ENCODE results near the gene HOXA5.

The HOXA5 gene

GRCh38 chr7:27159266-27160144 lies 16.0 kb upstream of the HOXA5 start:
- no peak for DNase-seq (ENCODE audit: low spot score)

- DNase-seq (ENCODE audit: low spot score) = no peak
Observed at GRCh38 chr7:27158436-27159265, 15.2 kb upstream of the HOXA5 start.

DNA sequence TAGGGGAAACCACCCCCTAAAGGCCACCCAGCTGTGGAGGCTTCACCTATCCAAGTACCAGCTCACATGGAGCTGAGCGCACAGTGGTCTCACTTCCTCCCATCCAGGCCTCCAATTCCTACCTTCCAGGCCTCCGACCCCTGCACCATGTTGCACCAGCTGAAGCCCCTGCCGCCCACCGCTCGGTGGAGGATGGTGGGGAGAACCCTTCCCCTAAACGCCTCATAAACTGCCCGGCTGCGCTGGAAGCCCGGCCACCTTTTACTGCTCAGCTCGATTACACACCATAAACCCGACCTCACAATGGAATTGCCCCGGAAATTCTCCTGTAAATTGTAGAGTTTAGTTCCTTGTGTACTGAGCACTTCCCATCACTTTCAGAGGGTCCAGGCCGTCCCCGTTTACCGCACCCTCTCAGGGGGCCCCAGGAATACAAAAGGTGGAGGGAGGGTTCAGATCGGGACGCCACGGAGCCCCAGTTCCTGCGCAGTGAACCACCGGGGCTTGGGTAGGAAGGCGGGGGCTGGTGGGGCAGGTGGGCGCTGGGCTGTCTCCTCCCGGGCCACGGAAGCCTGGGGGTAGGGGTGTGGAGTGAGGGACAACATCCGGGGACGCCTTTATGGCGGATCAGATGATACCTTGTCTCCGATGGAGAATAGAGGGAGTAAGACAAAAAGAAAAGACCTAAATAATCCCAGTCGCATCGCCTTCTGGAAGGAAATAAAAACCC lies 14.4 kb upstream of the HOXA5 start:
- DNase-seq (ENCODE audit: low spot score) = no peak

DNA sequence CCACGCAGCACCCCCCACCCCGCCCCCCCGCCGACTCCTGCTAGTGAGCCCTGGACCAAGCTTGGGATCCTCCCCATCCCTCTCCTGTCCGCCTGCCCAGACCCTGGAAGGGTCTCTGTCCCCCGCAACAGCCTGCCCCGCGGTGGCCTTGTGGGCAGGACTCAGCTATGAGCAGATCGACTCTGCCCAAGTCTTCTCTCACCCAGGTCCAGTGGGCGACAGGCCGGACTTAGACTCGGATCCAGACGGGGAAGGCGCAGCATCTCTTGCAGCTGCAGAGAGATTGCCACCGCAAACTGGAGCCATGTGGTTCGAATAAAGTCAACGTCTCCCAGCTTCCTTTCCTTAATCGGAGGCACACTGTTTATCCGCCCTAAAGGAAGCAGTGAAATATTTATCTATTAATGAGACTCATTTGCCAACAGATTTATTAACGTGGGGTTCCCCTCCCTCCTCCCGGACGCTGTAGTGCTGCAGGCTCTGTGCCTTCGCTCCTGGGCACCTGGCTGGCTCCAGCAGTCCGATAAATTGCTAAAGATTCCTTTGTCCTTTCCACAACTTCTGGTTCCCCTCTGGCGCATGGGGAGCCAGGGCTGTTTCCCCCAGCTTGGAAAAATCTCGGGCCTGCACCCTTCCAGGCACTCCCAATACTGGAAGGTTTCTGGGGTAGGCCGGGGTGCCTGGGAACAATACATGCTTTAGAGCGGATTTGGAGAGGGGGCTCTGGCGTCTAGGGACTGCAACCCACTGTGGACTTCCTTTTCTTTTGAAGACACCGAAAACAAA lies 13.6 kb upstream of the HOXA5 start:
- no peak for DNase-seq (ENCODE audit: low spot score)

DNA sequence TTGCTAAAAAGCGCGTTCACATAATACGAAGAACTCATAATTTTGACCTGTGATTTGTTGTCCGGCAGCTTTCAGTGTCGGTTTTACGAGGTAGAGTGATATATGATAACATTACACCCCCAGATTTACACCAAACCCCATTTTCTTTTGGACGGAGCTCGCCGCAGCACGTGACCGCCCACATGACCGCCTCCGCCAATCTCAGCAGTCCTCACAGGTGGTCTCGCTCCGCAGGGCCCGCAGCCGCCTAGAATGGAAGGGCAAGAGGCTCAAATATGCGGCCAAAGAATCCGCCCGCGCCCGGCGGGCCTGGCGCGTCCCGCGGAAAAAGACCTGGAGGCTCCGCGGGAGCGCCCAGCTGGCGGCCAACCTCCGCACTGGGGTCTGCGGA lies 13.0 kb upstream of the HOXA5 start, which contains the start of gene HOXA7:
HOXA7 (minus strand) TSS at position 168 of the 391 bp plus-strand sequence; CDS start at position 38, 130 bp downstream.
- no peak for DNase-seq (ENCODE audit: low spot score)

- DNase-seq (ENCODE audit: low spot score) = no peak
Observed at GRCh38 chr7:27155816-27156507, 12.5 kb upstream of the HOXA5 start.

- DNase-seq (ENCODE audit: low spot score) = no peak
Observed at GRCh38 chr7:27154901-27155815, 11.7 kb upstream of the HOXA5 start.

DNA sequence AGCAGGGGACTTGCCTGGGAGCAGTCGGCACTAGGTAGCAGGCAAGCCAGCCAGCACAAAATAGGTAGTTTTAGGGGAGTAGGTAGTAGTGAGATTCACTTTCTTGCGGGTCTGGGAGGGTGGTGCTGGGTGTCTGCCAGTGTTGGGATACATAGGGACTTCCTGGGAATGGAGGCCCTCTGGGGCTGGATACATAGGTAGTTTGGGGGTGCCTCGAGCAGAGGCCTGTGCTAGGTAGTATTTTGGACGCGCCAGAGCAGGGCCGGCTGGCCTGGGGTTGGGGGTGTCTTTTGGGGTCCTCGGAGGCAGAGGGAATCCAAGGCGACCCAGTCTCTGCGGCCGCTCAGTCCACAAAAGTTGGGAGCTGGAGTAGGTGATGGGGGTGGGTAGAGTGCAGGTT lies 10.9 kb upstream of the HOXA5 start:
- no peak for DNase-seq (ENCODE audit: low spot score)

DNA sequence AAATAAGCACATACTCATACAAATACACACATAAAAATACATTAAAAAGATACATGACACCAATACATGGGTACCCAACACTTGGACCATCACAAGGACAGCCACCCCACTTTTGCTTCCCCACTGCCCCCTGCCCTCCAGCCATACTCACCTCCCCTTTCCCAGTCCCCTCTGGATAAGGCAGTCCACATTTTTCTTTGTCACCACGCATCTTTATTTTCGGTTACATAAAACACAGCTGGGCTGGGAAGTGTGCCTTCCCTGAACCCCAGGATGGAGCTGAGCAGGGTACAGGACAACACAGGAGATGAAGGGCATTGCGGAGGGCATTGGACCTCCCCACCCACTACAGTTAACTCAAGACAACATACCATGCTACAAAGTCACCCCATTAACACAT lies 10.0 kb upstream of the HOXA5 start:
- DNase-seq (ENCODE audit: low spot score) = no peak

DNA sequence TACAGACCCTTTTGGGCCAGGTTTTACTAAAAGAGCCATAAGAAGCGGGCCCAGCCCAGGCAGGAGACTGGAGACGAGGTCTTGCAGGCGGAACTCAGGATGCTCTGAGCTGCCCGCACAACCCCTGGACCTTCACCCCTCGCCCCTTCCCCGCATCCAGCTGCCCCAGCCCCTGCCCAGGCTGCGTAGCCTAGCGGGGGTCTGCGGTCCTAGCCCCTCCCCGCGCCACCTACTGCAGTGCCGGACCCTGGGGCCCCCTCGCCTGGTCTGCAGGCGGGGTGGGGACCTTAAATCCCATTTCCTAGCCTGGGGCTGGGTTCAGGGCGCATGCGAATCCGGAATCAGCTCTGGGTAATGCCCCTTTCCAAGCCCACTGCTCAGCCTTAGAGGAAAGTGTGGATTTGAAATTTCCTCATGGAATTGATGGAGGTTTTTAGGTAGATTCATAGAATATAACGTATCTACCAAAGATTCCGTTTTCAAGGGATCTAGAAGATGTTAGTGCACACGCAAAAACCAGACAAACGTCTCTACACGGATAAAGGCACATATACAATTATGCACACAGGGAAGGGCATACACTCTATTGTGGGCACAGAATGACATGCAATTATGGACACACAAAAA lies 9.4 kb upstream of the HOXA5 start:
- DNase-seq (ENCODE audit: low spot score) = no peak

DNA sequence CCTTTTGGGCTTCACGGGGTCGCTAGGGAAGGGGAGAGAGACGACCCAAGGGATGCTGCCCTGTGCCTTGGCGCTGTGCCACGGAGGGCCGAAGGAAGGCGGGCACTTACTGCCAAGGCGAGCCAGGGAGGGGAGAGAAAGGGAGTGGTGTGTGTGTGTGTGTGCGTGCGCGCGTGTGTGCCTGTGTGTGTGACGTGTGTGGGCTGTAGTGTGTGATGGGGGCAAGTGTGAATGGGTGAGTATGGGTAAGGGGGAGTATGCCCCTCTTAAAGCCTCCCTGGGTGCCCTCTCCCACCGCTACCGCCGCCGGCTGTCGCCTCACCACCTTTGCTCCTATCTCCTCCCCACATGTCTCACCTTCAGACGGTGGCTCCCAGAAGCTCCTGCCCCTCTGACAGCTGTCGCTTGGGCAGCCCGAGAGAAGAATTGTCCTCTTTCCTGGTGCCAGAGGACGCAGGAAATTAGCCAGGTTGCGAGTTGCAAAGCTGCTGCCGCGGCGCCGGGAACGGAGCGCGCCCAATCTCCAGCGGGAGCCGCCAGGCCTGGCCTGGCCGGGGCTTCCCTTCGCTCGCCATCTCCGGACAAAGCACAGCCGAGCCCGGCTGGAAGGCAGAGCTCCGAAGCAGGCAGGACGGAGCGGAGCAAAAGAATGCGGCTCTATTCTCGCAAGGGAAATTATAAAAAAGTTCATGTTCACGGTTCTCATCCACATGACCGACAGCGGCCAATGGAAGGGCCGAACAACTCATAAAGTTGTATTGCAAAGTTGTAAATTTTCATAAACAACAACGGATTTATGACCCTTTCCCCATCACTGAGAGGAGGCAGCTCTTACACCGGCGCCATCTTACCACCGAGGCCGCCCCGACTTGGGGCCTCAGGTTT lies 8.7 kb upstream of the HOXA5 start, which contains the start of gene HOXA3:
HOXA3 (minus strand) TSS at position 653 of the 885 bp plus-strand sequence. CDS start 41,943 bp downstream, outside the sequence.
- DNase-seq (ENCODE audit: low spot score) = no peak

- no peak for DNase-seq (ENCODE audit: low spot score)
Observed at GRCh38 chr7:27151341-27151930, 8.0 kb upstream of the HOXA5 start.

DNA sequence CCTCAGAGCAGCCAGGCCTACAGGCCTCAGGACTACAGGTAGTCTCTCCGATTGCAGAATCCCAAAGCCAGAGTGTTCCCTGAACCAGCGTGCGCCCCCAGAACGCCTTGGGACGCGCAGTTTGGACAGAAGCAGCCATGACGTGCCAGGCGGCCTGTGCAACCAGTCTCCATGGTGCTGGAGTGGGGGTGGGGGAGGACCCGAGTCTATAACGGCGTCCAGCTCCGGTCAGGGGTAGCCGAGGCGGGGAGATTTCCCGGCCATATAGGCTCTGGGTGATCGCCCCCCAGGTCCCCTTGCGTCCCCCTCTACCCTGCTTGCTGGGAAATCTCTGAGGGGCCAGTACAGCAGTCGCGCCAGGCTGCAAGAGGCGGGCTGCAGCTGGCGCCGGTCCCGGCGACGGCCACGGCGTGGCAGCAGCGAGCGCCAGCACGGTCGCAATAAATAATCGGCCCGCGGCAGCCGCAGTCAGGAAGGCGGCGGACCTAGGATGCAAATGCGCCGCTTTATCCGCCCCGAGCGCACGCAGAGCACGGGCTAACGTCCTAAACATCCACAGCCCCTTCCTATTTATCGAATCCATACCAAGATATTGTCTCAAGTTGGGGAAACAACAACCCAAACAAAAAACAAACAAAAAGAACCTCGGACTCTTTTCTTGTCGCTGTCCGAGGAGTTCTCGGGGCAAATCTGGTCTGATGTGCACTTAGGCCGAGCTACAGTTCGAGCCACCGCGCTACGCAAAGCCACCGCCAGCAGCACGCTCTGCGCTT lies 7.3 kb upstream of the HOXA5 start:
- DNase-seq (ENCODE audit: low spot score) = peak; percentile 37

GRCh38 chr7:27149842-27150567 lies 6.5 kb upstream of the HOXA5 start:
- no peak for DNase-seq (ENCODE audit: low spot score)

- DNase-seq (ENCODE audit: low spot score) = no peak
Observed at GRCh38 chr7:27148756-27149641, 5.5 kb upstream of the HOXA5 start.
